ENCODE measurements around the gene ZFAND3.

The ZFAND3 gene

DNA sequence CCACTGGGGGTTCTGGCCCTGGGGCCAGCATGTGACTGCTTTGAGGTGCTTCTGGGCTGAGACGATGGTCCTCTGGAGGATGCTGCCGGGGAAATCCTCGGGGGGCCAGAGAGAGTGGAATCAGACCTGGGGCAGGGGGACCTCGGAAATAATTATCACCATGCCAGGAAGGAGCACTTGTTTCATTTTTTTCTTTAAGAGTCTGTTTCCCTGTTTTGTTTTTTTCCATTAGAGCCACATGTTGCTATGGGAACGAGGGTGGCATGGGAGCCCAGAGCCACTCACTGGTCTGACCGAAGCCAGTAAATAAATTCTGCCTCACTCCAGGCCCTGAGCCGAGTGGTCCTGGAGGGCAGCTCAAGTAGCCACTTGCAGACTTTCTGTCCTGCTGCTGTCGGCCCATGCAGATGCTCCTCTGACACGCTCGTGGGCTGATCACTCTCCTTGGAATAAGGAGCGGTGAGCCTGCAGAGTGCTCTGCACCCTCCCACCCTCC, 365.1 kb downstream of the ZFAND3 start:
- DNase-seq (ENCODE audit: low read depth, low spot score): no peak

GRCh38 chr6:38185244-38185643, 365.7 kb downstream of the ZFAND3 start:
- no peak for DNase-seq (ENCODE audit: low read depth, low spot score)

- no peak for DNase-seq (ENCODE audit: low read depth, low spot score)
Observed at GRCh38 chr6:38185752-38186151, 366.2 kb downstream of the ZFAND3 start.

DNA sequence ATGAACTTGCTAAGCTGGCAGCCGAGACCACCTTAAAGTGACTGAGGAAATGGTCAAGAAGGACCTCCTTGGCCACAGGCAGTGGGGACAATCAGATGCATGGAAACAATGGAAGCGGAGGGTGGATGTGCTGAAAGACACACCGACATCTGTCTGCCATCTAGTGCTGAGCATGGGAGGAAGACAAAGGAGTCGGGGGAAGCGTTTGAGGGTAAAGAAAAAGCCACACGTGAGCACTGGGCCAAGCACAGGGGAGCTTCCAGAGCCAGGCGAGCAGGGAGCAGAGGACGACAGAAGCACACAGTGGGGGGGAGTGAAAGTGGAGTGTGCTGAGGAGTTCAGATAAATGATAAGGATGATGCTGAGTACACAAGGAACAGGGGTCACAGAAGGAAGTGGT, 367.8 kb downstream of the ZFAND3 start:
- no peak for DNase-seq (ENCODE audit: low read depth, low spot score)

DNA sequence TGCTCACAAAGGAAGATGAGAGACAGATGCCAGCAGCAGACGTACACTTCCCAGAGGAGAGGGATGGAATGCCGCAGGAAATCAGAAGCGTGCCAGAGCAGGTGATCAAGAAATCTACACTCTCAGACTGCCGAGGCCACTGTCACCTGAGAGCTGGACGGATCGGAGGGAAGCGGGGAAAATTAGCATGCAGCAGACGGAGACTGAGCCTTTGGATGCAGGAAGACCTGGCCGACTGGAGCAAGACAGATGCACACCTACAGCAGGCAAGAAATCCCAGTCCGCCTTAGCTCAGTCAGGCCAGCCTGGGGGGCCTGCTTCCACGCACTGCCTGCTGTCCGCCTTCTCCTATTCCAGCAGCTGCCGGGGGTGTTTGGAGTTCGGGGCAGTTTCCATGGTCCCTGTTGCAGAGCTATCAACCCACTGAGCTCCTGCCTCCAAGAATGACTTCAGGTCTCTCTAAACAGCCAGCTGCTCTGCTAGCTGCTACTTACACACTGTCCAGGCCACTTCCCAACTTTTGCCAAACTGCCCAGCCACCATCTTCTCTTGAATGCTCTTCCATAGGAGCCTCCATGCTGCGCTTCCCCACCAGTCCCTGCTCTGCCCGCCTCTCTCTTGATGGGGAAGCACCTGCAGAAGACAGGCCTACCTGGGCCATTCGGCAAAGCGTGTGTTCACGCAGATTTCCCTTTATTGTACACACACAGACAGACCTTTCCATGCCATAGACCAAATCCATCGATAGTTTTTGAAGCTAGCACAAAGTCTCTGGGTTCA, 368.5 kb downstream of the ZFAND3 start:
- DNase-seq (ENCODE audit: low read depth, low spot score): no peak

DNA sequence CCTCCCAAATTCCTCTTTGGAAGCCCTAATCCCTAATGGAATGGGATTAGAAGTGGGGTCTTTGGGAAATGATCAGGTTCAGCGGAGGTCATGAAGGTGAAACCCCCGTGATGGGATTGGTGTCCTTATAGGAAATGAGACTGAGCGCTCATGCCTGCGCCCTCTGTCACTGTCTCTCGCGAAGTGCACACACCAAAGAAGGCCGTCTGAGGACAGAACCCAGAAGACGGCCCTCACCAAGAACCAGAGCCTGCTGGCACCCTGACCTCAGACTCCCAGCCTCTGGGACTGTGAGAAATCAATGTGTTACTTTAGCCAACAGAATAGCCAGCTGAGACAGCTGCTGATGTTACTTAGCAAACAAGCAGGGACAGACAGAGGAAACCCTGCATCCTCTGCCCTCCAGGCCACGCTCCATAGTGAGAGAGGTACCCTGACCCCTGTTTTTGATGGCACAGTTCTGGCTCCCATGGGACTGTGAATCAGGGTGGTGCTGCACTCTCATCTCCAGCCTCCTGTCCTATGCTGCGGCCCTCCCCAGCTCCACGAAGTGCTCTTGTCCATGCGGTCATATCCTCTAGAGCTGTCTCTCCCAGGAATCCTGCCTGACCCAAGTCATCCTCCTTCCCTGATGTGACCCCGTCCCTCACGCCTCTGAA, 369.3 kb downstream of the ZFAND3 start:
- no peak for DNase-seq (ENCODE audit: low read depth, low spot score)

DNA sequence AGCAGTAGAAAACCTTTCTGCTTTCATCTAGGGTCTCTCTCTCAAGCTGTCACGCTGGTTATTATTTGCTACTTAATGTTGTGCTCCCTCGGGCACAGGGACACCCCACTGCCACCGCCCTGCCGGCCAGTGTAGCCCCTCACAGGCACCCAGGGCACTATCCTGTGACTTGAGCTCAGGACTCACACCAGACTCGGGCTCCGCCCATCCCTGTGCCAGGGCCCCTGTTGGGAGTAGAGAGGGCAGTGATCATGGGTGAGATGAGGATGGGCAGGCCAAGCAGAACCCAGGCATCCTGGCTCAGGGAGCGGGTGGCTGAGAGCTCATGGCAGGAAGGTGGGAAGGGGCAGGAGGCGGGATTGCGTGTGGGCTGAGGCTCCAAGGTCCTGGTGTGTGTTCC, 371.9 kb downstream of the ZFAND3 start:
- DNase-seq (ENCODE audit: low read depth, low spot score): no peak

GRCh38 chr6:38192011-38192410, 372.5 kb downstream of the ZFAND3 start:
- no peak for DNase-seq (ENCODE audit: low read depth, low spot score)

DNA sequence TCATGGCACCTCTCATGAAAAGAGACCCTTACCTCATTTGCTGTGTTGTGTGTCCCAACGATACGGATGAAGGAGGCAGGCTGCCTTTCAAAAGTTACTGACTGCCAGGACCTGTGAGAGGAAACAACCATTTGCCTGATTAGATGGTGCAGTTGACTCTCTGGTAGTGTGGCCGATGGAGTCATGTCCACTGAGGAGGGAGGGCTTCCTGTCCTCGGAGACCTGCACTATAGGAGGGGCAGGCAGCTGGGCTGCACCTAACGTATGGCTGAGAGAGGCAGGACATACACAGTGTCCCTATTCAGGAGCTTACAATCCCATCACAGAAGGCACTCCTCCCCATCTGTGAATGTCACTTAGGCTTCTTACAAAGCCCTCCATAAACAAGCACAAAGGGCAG, 373.0 kb downstream of the ZFAND3 start:
- DNase-seq (ENCODE audit: low read depth, low spot score): no peak

GRCh38 chr6:38193051-38193450, 373.5 kb downstream of the ZFAND3 start:
- DNase-seq (ENCODE audit: low read depth, low spot score): no peak

DNA sequence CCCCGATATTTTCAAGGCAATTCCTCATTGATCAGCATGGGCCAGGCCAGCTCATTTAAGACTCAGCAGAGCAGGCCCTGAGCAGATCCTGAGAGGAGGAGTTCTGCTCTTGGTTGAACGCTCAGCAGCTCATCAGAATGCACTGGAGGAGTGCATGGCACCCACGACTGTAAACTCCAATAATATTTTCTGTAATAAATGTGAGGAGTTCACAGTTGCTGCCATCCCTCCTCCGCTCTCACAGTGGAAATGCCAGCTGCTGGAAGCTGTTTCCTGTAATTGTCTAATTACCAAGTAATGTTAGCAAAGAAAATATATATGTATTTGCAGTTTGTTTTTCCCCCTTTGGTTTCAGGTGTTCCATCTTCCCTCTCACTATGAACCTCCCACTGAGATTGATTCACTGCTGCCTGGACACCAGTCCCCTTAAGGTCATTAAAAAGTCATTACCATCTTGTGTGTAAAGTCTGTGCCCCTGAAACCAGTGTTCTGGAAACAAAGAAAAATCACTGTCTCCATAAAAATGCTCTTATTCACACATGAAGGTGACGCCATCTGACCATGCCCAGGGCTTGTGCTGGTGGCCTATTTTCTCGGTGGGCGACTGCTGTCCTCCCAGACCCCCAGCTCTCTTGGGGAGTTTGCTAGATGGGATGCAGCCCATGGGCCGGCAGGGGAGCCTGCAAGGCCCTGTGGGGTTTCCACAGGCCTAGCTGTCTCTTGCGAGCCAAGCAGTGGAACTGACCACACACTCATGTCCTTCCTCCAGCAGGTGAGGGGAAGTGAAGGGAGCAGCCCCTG, 374.2 kb downstream of the ZFAND3 start:
- DNase-seq (ENCODE audit: low read depth, low spot score): no peak

DNA sequence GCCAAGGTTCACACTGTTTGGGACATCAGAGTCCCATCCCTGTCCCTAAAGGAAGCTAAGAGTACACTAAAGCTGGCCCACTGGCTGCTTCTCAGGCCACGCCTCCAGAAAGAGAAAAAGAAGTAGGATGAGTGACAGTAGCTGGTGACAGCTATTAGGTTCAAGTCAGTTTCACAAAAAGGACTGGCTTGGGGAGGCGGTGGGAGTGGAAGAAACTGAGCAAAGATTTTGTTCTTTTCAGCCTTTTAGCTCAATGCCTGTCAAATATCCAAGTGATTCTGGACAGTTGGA, 374.7 kb downstream of the ZFAND3 start:
- DNase-seq (ENCODE audit: low read depth, low spot score): no peak

DNA sequence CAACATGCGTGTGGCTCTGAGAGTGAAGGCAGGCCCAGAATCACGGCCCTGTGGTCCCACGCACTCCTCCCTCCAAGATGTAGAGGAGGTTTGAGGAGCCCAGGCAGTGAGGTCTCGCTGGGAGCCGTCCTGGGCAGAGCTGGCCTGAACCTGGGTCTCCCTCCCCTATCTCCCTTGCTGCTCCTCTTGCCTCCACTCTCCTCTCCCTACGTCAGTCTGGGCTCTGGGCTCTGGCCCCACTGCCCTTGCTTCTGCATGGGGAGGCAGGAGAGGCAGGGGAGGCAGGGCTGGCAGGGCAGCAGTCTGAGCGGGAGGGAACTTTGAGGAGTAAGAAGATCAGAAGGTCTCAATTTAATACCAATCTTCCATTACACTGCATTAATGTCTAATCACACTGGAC, 375.1 kb downstream of the ZFAND3 start:
- DNase-seq (ENCODE audit: low read depth, low spot score): no peak

- no peak for DNase-seq (ENCODE audit: low read depth, low spot score)
Observed at GRCh38 chr6:38195113-38195635, 375.6 kb downstream of the ZFAND3 start.

GRCh38 chr6:38198219-38198618, 378.7 kb downstream of the ZFAND3 start:
- DNase-seq (ENCODE audit: low read depth, low spot score): no peak

Data from brain pericyte (primary cell).